GM12878 (cell line): ENCODE data around the gene UBTFL1. TPM values are rescaled to one million over a fixed set of nuclear protein-coding genes. Genes with fewer than 3 reads are reported as not detected.

Experiments
- ATAC-seq: fragments of 200-7000 bp; cut with Tn5 transposase; 3 replicates; pipeline ENCODE4 v1.9.1; 2020; ENCODE audit warnings: mild to moderate bottlenecking, moderate library complexity
- BruUV-seq: library from RNA; stranded (reverse); fragments of 400-500 nt; replicated peaks from 2 replicates; lab custom pipeline; 2021; lab: Mats Ljungman, UMichigan
- CTCF ChIA-PET: fragments of 300-600 bp; sonication (Branson Sonifier 250); formaldehyde crosslinking; extraction: SDS; loops from one replicate; lab custom pipeline; 2021; ENCODE audit warnings: inconsistent platforms; lab: Yijun Ruan, JAX
- POLR2A ChIA-PET: fragments of 350-600 bp; formaldehyde crosslinking; extraction: SDS; loops from one replicate; lab custom pipeline; 2021; ENCODE audit warnings: inconsistent platforms; lab: Charles Lee
- RAD21 ChIA-PET: fragments of 300-600 bp; sonication (Branson Sonifier 250); formaldehyde crosslinking; loops from one replicate; lab custom pipeline; 2023; ENCODE audit warnings: antibody characterized with exemption; ENCODE audit not compliant: unreplicated experiment; lab: Charles Lee
- SMC1A ChIA-PET: fragments of 300-600 bp; sonication (Branson Sonifier 250); formaldehyde crosslinking; loops from one replicate; lab custom pipeline; 2023; ENCODE audit not compliant: unreplicated experiment, uncharacterized antibody; lab: Charles Lee
- DNase-seq: peaks from one replicate; pipeline ENCODE4 v3.0.0-alpha.2; 2011; ENCODE audit warnings: low read depth, low spot score
- FAIRE-seq: peaks from 3 replicates; lab custom pipeline; 2011; peaks lifted over from hg19 to GRCh38; lab: Jason Lieb, UNC
- H2AFZ ChIP-seq: 2 replicates; pipeline ENCODE4 v1.6.0; 2011; ENCODE audit warnings: low read depth, low read length, control low read depth; ENCODE audit not compliant: control insufficient read depth
- H3K27ac ChIP-seq: 2 replicates; pipeline ENCODE4 v1.5.1; 2011; ENCODE audit warnings: control low read depth; ENCODE audit not compliant: control insufficient read depth, insufficient read depth
- H3K27me3 ChIP-seq, 2 experiments: replicated peaks in 1 of 2; 2 replicates each; pipeline versions ENCODE4 v1.6.0 to v1.6.1; 2011; ENCODE audit warnings: low read length in 1 of 2; ENCODE audit not compliant: control insufficient read depth in 2 of 2, insufficient read depth in 2 of 2
- H3K36me3 ChIP-seq, 2 experiments: 2 replicates each; pipeline ENCODE4 v1.5.1; 2011; ENCODE audit warnings: low read length in 1 of 2; ENCODE audit not compliant: control insufficient read depth in 2 of 2, insufficient read depth in 2 of 2
- H3K4me1 ChIP-seq: 2 replicates; pipeline ENCODE4 v1.6.1; 2011; ENCODE audit warnings: mild to moderate bottlenecking, low read length, moderate library complexity, mixed read lengths; ENCODE audit not compliant: control insufficient read depth, insufficient read depth
- H3K4me2 ChIP-seq: 2 replicates; pipeline ENCODE4 v1.6.0; 2011; ENCODE audit warnings: control low read depth; ENCODE audit not compliant: control insufficient read depth, insufficient read depth
- H3K4me3 ChIP-seq: fragments of 200-600 bp; sonication (generic); 2 replicates; pipeline ENCODE4 v1.5.1; 2016
- H3K79me2 ChIP-seq: 2 replicates; pipeline ENCODE4 v1.6.0; 2011; ENCODE audit warnings: low read length; ENCODE audit not compliant: control insufficient read depth, insufficient read depth
- H3K9ac ChIP-seq: 2 replicates; pipeline ENCODE4 v1.8.0; 2011; ENCODE audit warnings: low read length, control low read depth, mixed read lengths; ENCODE audit not compliant: control insufficient read depth, insufficient read depth
- H3K9me3 ChIP-seq: replicated peaks from 3 replicates; pipeline ENCODE4 v1.5.1; 2011; ENCODE audit warnings: mild to moderate bottlenecking, low read length; ENCODE audit not compliant: control insufficient read depth, insufficient read depth
- H4K20me1 ChIP-seq: 2 replicates; pipeline ENCODE4 v1.6.0; 2011; ENCODE audit not compliant: control insufficient read depth, insufficient read depth
- FOXK2 ChIP-seq: fragments of 450-650 bp; IDR thresholded peaks from 2 replicates; pipeline ENCODE4 v1.6.1; 2017; ENCODE audit warnings: mild to moderate bottlenecking, moderate library complexity
- IKZF2 ChIP-seq, 2 experiments: fragments of 450-650 bp; IDR thresholded peaks; 2 replicates each; pipeline ENCODE4 v1.6.1; 2017; ENCODE audit warnings: mild to moderate bottlenecking in 2 of 2, moderate library complexity in 2 of 2
- MEF2B ChIP-seq: fragments of 450-650 bp; IDR thresholded peaks from 2 replicates; pipeline ENCODE4 v1.6.1; 2018; ENCODE audit warnings: mild to moderate bottlenecking, moderate library complexity; ENCODE audit not compliant: partially characterized antibody, poor library complexity, severe bottlenecking
- NR2F1 ChIP-seq: fragments of 450-650 bp; conservative IDR thresholded peaks from 2 replicates; pipeline ENCODE4 v1.6.1; 2017; ENCODE audit warnings: mild to moderate bottlenecking
- SMC3 ChIP-seq: IDR thresholded peaks from 2 replicates; pipeline ENCODE4 v1.6.1; 2011; ENCODE audit warnings: low read length, improper control_type of control experiment, borderline replicate concordance
- TCF12 ChIP-seq: IDR thresholded peaks from 2 replicates; pipeline ENCODE4 v1.6.1; 2011; ENCODE audit warnings: low read depth, mild to moderate bottlenecking, low read length
- YY1 ChIP-seq: IDR thresholded peaks from 2 replicates; pipeline ENCODE4 v1.6.1; 2011; ENCODE audit warnings: low read depth, mild to moderate bottlenecking, low read length
- ZNF24 ChIP-seq: fragments of 450-650 bp; IDR thresholded peaks from 2 replicates; pipeline ENCODE4 v1.6.1; 2017; ENCODE audit warnings: antibody characterized with exemption, mild to moderate bottlenecking
- ZNF384 ChIP-seq: IDR thresholded peaks from 2 replicates; pipeline ENCODE4 v1.6.1; 2012; ENCODE audit warnings: low read depth, mild to moderate bottlenecking, low read length, improper control_type of control experiment, borderline replicate concordance
- WGBS: methylation state at CpG from one replicate; pipeline ENCODE4 v1.1.6; 2016; ENCODE audit warnings: low lambda C conversion rate; ENCODE audit not compliant: insufficient replicate concordance, insufficient coverage; ENCODE audit errors: missing lambda C conversion rate; 5-methylcytosine and 5-hydroxymethylcytosine counted together
- in situ Hi-C: fragments of 300-500 bp; cut with MboI; formaldehyde crosslinking; loops from 9 replicates; pipeline ENCODE4 v1.14.3; 2018; ENCODE audit warnings: mixed read lengths
- intact Hi-C: fragments of 100-400 bp; cut with micrococcal nuclease; formaldehyde crosslinking; loops from one replicate; pipeline ENCODE4 v1.14.2; 2022; ENCODE audit not compliant: unreplicated experiment
- polyA plus RNA-seq, 11 experiments: library from polyadenylated mRNA; depleted of rRNA in 4 of 11; unstranded in 6 of 11; stranded (reverse) in 5 of 11; fragments of >200 nt; fragmentation: Nextera tagmentation in 4 of 11; fragmentation: Illumina TruSeq in 1 of 11; extraction: Ambion mirVana in 4 of 11; extraction: Trizol in 1 of 11; gene quantifications; 1 replicate in 1 of 11; 2 replicates in 10 of 11; pipeline versions ENCODE4 v1.2.1 to v1.2.3, GENCODE V29; 2011 to 2016; ENCODE audit warnings: inconsistent platforms in 2 of 11, missing spikeins in 2 of 11, low read depth in 1 of 11
- total RNA-seq, 4 experiments: library from RNA; depleted of rRNA in 3 of 4; stranded (reverse); fragments of >200 nt in 3 of 4; fragmentation: Illumina TruSeq in 1 of 4; extraction: Trizol in 1 of 4; gene quantifications; 2 replicates each; pipeline versions ENCODE4 v1.2.1 to v1.2.3, GENCODE V29; 2013 to 2021
- TF ChIP-seq, protein P1 (sequence below): fragments of 450-650 bp; IDR thresholded peaks from 2 replicates; pipeline ENCODE4 v1.6.1; 2017; ENCODE audit warnings: mild to moderate bottlenecking, moderate library complexity

UBTFL1 gene
- total and polyA plus RNA-seq, 10 of the 15 experiments (the other 5 are each of a cell fraction or from before 2014, with no cell fraction given), result not detected

- TF ChIP-seq, protein P1, sequence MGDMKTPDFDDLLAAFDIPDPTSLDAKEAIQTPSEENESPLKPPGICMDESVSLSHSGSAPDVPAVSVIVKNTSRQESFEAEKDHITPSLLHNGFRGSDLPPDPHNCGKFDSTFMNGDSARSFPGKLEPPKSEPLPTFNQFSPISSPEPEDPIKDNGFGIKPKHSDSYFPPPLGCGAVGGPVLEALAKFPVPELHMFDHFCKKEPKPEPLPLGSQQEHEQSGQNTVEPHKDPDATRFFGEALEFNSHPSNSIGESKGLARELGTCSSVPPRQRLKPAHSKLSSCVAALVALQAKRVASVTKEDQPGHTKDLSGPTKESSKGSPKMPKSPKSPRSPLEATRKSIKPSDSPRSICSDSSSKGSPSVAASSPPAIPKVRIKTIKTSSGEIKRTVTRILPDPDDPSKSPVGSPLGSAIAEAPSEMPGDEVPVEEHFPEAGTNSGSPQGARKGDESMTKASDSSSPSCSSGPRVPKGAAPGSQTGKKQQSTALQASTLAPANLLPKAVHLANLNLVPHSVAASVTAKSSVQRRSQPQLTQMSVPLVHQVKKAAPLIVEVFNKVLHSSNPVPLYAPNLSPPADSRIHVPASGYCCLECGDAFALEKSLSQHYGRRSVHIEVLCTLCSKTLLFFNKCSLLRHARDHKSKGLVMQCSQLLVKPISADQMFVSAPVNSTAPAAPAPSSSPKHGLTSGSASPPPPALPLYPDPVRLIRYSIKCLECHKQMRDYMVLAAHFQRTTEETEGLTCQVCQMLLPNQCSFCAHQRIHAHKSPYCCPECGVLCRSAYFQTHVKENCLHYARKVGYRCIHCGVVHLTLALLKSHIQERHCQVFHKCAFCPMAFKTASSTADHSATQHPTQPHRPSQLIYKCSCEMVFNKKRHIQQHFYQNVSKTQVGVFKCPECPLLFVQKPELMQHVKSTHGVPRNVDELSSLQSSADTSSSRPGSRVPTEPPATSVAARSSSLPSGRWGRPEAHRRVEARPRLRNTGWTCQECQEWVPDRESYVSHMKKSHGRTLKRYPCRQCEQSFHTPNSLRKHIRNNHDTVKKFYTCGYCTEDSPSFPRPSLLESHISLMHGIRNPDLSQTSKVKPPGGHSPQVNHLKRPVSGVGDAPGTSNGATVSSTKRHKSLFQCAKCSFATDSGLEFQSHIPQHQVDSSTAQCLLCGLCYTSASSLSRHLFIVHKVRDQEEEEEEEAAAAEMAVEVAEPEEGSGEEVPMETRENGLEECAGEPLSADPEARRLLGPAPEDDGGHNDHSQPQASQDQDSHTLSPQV, result no peak
- TF ChIP-seq YY1 (no peak), TCF12 (no peak), SMC3 (no peak), ZNF24 (no peak), FOXK2 (no peak)
Measured at GRCh38 chr11:90133560-90134477, 48.1 kb downstream of the UBTFL1 start (continued).

DNA sequence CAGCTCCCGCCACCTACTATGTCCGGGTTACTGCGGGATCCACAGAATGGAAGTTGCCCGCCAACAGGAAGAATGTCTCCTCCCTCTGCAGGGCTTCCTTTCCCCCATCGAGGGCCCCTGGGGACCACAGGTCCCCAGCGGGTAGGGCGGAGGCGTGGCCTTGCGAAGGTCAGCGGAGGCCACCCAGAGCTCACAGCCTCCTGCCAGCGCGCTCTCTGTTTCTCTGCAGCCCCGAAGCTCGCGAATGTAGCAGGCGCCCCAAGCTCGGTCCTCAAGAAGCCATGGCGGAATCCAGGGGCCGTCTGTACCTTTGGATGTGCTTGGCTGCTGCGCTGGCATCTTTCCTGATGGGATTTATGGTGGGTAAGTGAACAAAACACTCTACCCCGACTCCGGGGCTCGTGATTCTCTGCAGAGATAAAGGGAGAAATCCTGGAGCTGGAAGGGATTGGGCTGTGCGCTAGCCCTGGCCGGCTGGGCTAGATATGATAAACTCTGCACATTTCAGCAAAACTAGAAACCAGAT is 48.8 kb downstream of the UBTFL1 start, which contains the start of gene NAALAD2:
TSS of gene NAALAD2 (plus strand) at position 186 of the 526 bp plus-strand sequence. CDS start at position 282, 96 bp downstream.
- WGBS, result 11% methylated on average over 25 of the region's 25 CpGs
- Histone ChIP-seq H3K4me3 (no peak within 1 kb of the TSS), H3K9me3 (no peaks in the 10 kb centered on the region), H3K36me3 (no peaks in the 10 kb centered on the region), H3K4me2 (no peak within 1 kb of the TSS; the same call in 1 of the 2 replicates), H3K27me3 (peaks cover 1 to 6% of the 10 kb centered on the region in 2 experiments; a peak in 2 of 4 replicates), H4K20me1 (no peaks in the 10 kb centered on the region), H3K27ac (no peak within 1 kb of the TSS), H2AFZ (no peak within 1 kb of the TSS), H3K79me2 (no peaks in the 10 kb centered on the region), H3K4me1 (no peaks in the 10 kb centered on the region), H3K9ac (no peak within 1 kb of the TSS)
- POLR2A ChIA-PET, result no interaction called here
- peak; percentile 95 for ATAC-seq
- SMC1A ChIA-PET, result no interaction called here
- no peak for DNase-seq
- in situ Hi-C loops, result no loop called here
- FAIRE-seq, result no peak
- CTCF ChIA-PET, result interaction anchor here (1.5 kb wide), 1 partner anchor 21 kb away, joined by 3 read pairs; no protein-coding TSS in a partner anchor
- RAD21 ChIA-PET, result no interaction called here
- BruUV-seq, result no TSS peak
- TF ChIP-seq ZNF384 (no peak), IKZF2 (IDR thresholded peaks at IDR 0.05) (no peak), NR2F1 (peak; percentile 76), MEF2B (peak; percentile 95)
- TF ChIP-seq, all 136 proteins: peak for 2
- intact Hi-C loops, result no loop called here
